ENCODE measurements around the gene HADHA. TPM values are rescaled to one million over a fixed set of nuclear protein-coding genes. Genes with fewer than 3 reads are reported as not detected.

Gene HADHA
- total RNA-seq, 2 donors from 2014 or later, result 98.3 to 110 TPM

GRCh38 chr2:26178246-26178645, 66.2 kb downstream of the HADHA start:
- H3K4me1 ChIP-seq, result peaks cover 23% of the 10 kb centered on the region
- TF ChIP-seq POLR2A (IDR thresholded peaks at IDR 0.05), result no peak
- no peak for TF ChIP-seq CTCF (IDR thresholded peaks at IDR 0.05)
- H3K4me3 ChIP-seq, result no peak overlapping the region
- no peak overlapping the region for H3K27ac ChIP-seq
- 81% methylated on average over 3 of the region's 3 CpGs for WGBS, 2 donors
- no peaks in the 10 kb centered on the region for H3K36me3 ChIP-seq (replicated peaks in 1 of 2; ENCODE audit: insufficient read depth in 1 of 2, low read depth in 2 of 2)
- intact Hi-C loops (cut with DNase I), result no loop called here
- peaks cover 0 to 14% of the 10 kb centered on the region in 2 donors for H3K27me3 ChIP-seq
- DNase-seq (no peak), ATAC-seq (no peak)
- no peaks in the 10 kb centered on the region for H3K9me3 ChIP-seq

GRCh38 chr2:26177122-26177521, 67.3 kb downstream of the HADHA start:
- no peak for ATAC-seq
- 84 to 94% methylated on average over 7 of the region's 7 CpGs for WGBS, 2 donors
- no peak overlapping the region for H3K27ac ChIP-seq
- intact Hi-C loops (cut with DNase I), result no loop called here
- no peaks in the 10 kb centered on the region for H3K9me3 ChIP-seq
- H3K4me3 ChIP-seq, result no peak overlapping the region
- TF ChIP-seq CTCF (IDR thresholded peaks at IDR 0.05), result no peak
- TF ChIP-seq POLR2A (IDR thresholded peaks at IDR 0.05), result no peak
- H3K36me3 ChIP-seq (replicated peaks in 1 of 2; ENCODE audit: insufficient read depth in 1 of 2, low read depth in 2 of 2), result no peaks in the 10 kb centered on the region
- H3K27me3 ChIP-seq, result peaks cover 0 to 20% of the 10 kb centered on the region in 2 donors
- H3K4me1 ChIP-seq, result peaks cover 26% of the 10 kb centered on the region
- no peak for DNase-seq

- Histone ChIP-seq H3K4me3 (no peak overlapping the region), H3K36me3 (replicated peaks in 1 of 2; ENCODE audit: insufficient read depth in 1 of 2, low read depth in 2 of 2) (no peaks in the 10 kb centered on the region), H3K27ac (no peak overlapping the region), H3K27me3 (peaks cover 0 to 20% of the 10 kb centered on the region in 2 donors), H3K4me1 (peaks cover 26% of the 10 kb centered on the region), H3K9me3 (no peaks in the 10 kb centered on the region)
- 81 to 83% methylated on average over 8 to 11 of the region's 11 CpGs for WGBS, 2 donors
- no peak for TF ChIP-seq POLR2A (IDR thresholded peaks at IDR 0.05)
- no peak for TF ChIP-seq CTCF (IDR thresholded peaks at IDR 0.05)
- ATAC-seq (no peak), DNase-seq (no peak)
- intact Hi-C loops (cut with DNase I), result no loop called here
Measured at GRCh38 chr2:26176279-26176615, 68.2 kb downstream of the HADHA start.

- WGBS, 2 donors, result 61 to 75% methylated on average over 12 to 14 of the region's 15 CpGs
- Histone ChIP-seq H3K27ac (no peak overlapping the region), H3K4me3 (no peak overlapping the region), H3K4me1 (peaks cover 26% of the 10 kb centered on the region), H3K36me3 (replicated peaks in 1 of 2; ENCODE audit: insufficient read depth in 1 of 2, low read depth in 2 of 2) (no peaks in the 10 kb centered on the region), H3K9me3 (no peaks in the 10 kb centered on the region), H3K27me3 (peaks cover 0 to 20% of the 10 kb centered on the region in 2 donors)
- TF ChIP-seq POLR2A (IDR thresholded peaks at IDR 0.05) (no peak), CTCF (IDR thresholded peaks at IDR 0.05) (no peak)
- intact Hi-C loops (cut with DNase I), result no loop called here
- ATAC-seq (no peak), DNase-seq (no peak)
Measured at GRCh38 chr2:26175466-26176278, 68.8 kb downstream of the HADHA start.
